ENCODE data around the gene GIPC3. TPM values are rescaled to one million over a fixed set of nuclear protein-coding genes. Genes with fewer than 3 reads are reported as not detected.

Gene GIPC3
- total and polyA plus RNA-seq, 2 of the 8 experiments (the other 6 are each of a cell fraction or from before 2014, with no cell fraction given): 1.0 to 1.2 TPM

Small RNAs within 50 kb of the gene (small RNA-seq; reads per million reads assigned to genes)
- not detected for gene AC005786.1 (ENCODE audit: insufficient read depth)

Other genes with a start within 250 kb of the GIPC3 start
- 2.6 and 3.2 TPM in 2 replicates for gene NFIC, start 218.9 kb upstream of the GIPC3 start, total RNA-seq (2021; fragmentation: NEBNext Ultra II Directional; extraction: Animal tissue kit (Norgen Biotek cat#: 25700))
- 0.56 and 0.82 TPM in 2 replicates for gene NFIC, start 218.9 kb upstream of the GIPC3 start, polyA plus RNA-seq (2011; rRNA removed)
- 3.3 and 3.8 TPM in 2 replicates for gene SMIM24, start 105.0 kb upstream of the GIPC3 start, total RNA-seq (2021; fragmentation: NEBNext Ultra II Directional; extraction: Animal tissue kit (Norgen Biotek cat#: 25700))
- 4.5 and 7.4 TPM in 2 replicates for gene SMIM24, start 105.0 kb upstream of the GIPC3 start, polyA plus RNA-seq (2011; rRNA removed)
- not detected in 2 replicates for gene SMIM44, start 102.0 kb upstream of the GIPC3 start, total RNA-seq (2021; fragmentation: NEBNext Ultra II Directional; extraction: Animal tissue kit (Norgen Biotek cat#: 25700))
- gene SMIM44, start 102.0 kb upstream of the GIPC3 start, polyA plus RNA-seq (2011; rRNA removed): not detected in 2 replicates
- 17.7 and 19.1 TPM in 2 replicates for gene DOHH, start 84.8 kb upstream of the GIPC3 start, total RNA-seq (2021; fragmentation: NEBNext Ultra II Directional; extraction: Animal tissue kit (Norgen Biotek cat#: 25700))
- 7.3 and 12.7 TPM in 2 replicates for gene DOHH, start 84.8 kb upstream of the GIPC3 start, polyA plus RNA-seq (2011; rRNA removed)
- gene FZR1, start 79.2 kb upstream of the GIPC3 start, total RNA-seq (2021; fragmentation: NEBNext Ultra II Directional; extraction: Animal tissue kit (Norgen Biotek cat#: 25700)): 35.5 and 36.9 TPM in 2 replicates
- gene FZR1, start 79.2 kb upstream of the GIPC3 start, polyA plus RNA-seq (2011; rRNA removed): 21.6 and 35.0 TPM in 2 replicates
- 1.0 and 1.1 TPM in 2 replicates for gene TEKTIP1, start 46.3 kb upstream of the GIPC3 start, total RNA-seq (2021; fragmentation: NEBNext Ultra II Directional; extraction: Animal tissue kit (Norgen Biotek cat#: 25700))
- 0.49 TPM in 1 of 2 replicates, not detected in the other for gene TEKTIP1, start 46.3 kb upstream of the GIPC3 start, polyA plus RNA-seq (2011; rRNA removed)
- gene MFSD12, start 27.9 kb upstream of the GIPC3 start, total RNA-seq (2021; fragmentation: NEBNext Ultra II Directional; extraction: Animal tissue kit (Norgen Biotek cat#: 25700)): 59.6 and 62.5 TPM in 2 replicates
- 71.3 and 110 TPM in 2 replicates for gene MFSD12, start 27.9 kb upstream of the GIPC3 start, polyA plus RNA-seq (2011; rRNA removed)
- gene HMG20B, start 12.5 kb upstream of the GIPC3 start, total RNA-seq (2021; fragmentation: NEBNext Ultra II Directional; extraction: Animal tissue kit (Norgen Biotek cat#: 25700)): 74.2 and 76.1 TPM in 2 replicates
- gene HMG20B, start 12.5 kb upstream of the GIPC3 start, polyA plus RNA-seq (2011; rRNA removed): 42.9 and 63.9 TPM in 2 replicates
- gene TBXA2R, start 21.4 kb downstream of the GIPC3 start, total RNA-seq (2021; fragmentation: NEBNext Ultra II Directional; extraction: Animal tissue kit (Norgen Biotek cat#: 25700)): 0.50 and 0.75 TPM in 2 replicates
- 0.39 and 0.80 TPM in 2 replicates for gene TBXA2R, start 21.4 kb downstream of the GIPC3 start, polyA plus RNA-seq (2011; rRNA removed)
- gene CACTIN, start 41.3 kb downstream of the GIPC3 start, total RNA-seq (2021; fragmentation: NEBNext Ultra II Directional; extraction: Animal tissue kit (Norgen Biotek cat#: 25700)): 29.9 and 36.2 TPM in 2 replicates
- gene CACTIN, start 41.3 kb downstream of the GIPC3 start, polyA plus RNA-seq (2011; rRNA removed): 25.8 and 44.1 TPM in 2 replicates
- 31.3 and 32.9 TPM in 2 replicates for gene PIP5K1C, start 115.0 kb downstream of the GIPC3 start, total RNA-seq (2021; fragmentation: NEBNext Ultra II Directional; extraction: Animal tissue kit (Norgen Biotek cat#: 25700))
- gene PIP5K1C, start 115.0 kb downstream of the GIPC3 start, polyA plus RNA-seq (2011; rRNA removed): 10.6 and 20.4 TPM in 2 replicates
- 24.6 and 26.1 TPM in 2 replicates for gene TJP3, start 122.9 kb downstream of the GIPC3 start, total RNA-seq (2021; fragmentation: NEBNext Ultra II Directional; extraction: Animal tissue kit (Norgen Biotek cat#: 25700))
- 17.1 and 30.2 TPM in 2 replicates for gene TJP3, start 122.9 kb downstream of the GIPC3 start, polyA plus RNA-seq (2011; rRNA removed)
- gene APBA3, start 176.2 kb downstream of the GIPC3 start, total RNA-seq (2021; fragmentation: NEBNext Ultra II Directional; extraction: Animal tissue kit (Norgen Biotek cat#: 25700)): 21.4 and 23.4 TPM in 2 replicates
- gene APBA3, start 176.2 kb downstream of the GIPC3 start, polyA plus RNA-seq (2011; rRNA removed): 36.9 and 48.4 TPM in 2 replicates
- 72.8 and 80.3 TPM in 2 replicates for gene MRPL54, start 177.2 kb downstream of the GIPC3 start, total RNA-seq (2021; fragmentation: NEBNext Ultra II Directional; extraction: Animal tissue kit (Norgen Biotek cat#: 25700))
- gene MRPL54, start 177.2 kb downstream of the GIPC3 start, polyA plus RNA-seq (2011; rRNA removed): 63.8 and 83.6 TPM in 2 replicates
- not detected in 2 replicates for gene RAX2, start 186.8 kb downstream of the GIPC3 start, total RNA-seq (2021; fragmentation: NEBNext Ultra II Directional; extraction: Animal tissue kit (Norgen Biotek cat#: 25700))
- 0.08 and 0.19 TPM in 2 replicates for gene RAX2, start 186.8 kb downstream of the GIPC3 start, polyA plus RNA-seq (2011; rRNA removed)
- 21.4 and 21.5 TPM in 2 replicates for gene MATK, start 200.9 kb downstream of the GIPC3 start, total RNA-seq (2021; fragmentation: NEBNext Ultra II Directional; extraction: Animal tissue kit (Norgen Biotek cat#: 25700))
- 20.5 and 37.8 TPM in 2 replicates for gene MATK, start 200.9 kb downstream of the GIPC3 start, polyA plus RNA-seq (2011; rRNA removed)